ENCODE measurements around the gene ACOX3.

ACOX3 gene

GRCh38 chr4:8461086-8461485, 20.6 kb upstream of the ACOX3 start:
- Histone ChIP-seq H3K27me3 (ENCODE audit: insufficient read depth, low read length) (no peaks in the 10 kb centered on the region), H3K4me1 (ENCODE audit: insufficient read depth, low read length) (no peaks in the 10 kb centered on the region), H3K36me3 (ENCODE audit: insufficient read depth, low read length) (peaks cover 65% of the 10 kb centered on the region), H2AFZ (ENCODE audit: low read depth, low read length) (no peak overlapping the region), H3K9me3 (ENCODE audit: low read length) (no peaks in the 10 kb centered on the region), H3K4me3 (ENCODE audit: low read length) (no peak overlapping the region)

GRCh38 chr4:8459867-8460445, 19.4 kb upstream of the ACOX3 start:
- H3K36me3 ChIP-seq (ENCODE audit: insufficient read depth, low read length): peaks cover 63% of the 10 kb centered on the region
- H3K9me3 ChIP-seq (ENCODE audit: low read length): no peaks in the 10 kb centered on the region
- no peaks in the 10 kb centered on the region for H3K4me1 ChIP-seq (ENCODE audit: insufficient read depth, low read length)
- no peak overlapping the region for H3K4me3 ChIP-seq (ENCODE audit: low read length)
- H2AFZ ChIP-seq (ENCODE audit: low read depth, low read length): no peak overlapping the region
- no peaks in the 10 kb centered on the region for H3K27me3 ChIP-seq (ENCODE audit: insufficient read depth, low read length)

- Histone ChIP-seq H3K36me3 (ENCODE audit: insufficient read depth, low read length) (peaks cover 65% of the 10 kb centered on the region), H3K9me3 (ENCODE audit: low read length) (no peaks in the 10 kb centered on the region), H3K27me3 (ENCODE audit: insufficient read depth, low read length) (no peaks in the 10 kb centered on the region), H3K4me3 (ENCODE audit: low read length) (no peak overlapping the region), H3K4me1 (ENCODE audit: insufficient read depth, low read length) (no peaks in the 10 kb centered on the region), H2AFZ (ENCODE audit: low read depth, low read length) (no peak overlapping the region)
Observed at GRCh38 chr4:8457646-8458252, 17.2 kb upstream of the ACOX3 start.

GRCh38 chr4:8453957-8454356, 13.4 kb upstream of the ACOX3 start:
- no peaks in the 10 kb centered on the region for H3K4me1 ChIP-seq (ENCODE audit: insufficient read depth, low read length)

GRCh38 chr4:8451440-8452182, 11.1 kb upstream of the ACOX3 start:
- Histone ChIP-seq H3K9me3 (ENCODE audit: low read length) (no peaks in the 10 kb centered on the region), H3K36me3 (ENCODE audit: insufficient read depth, low read length) (peaks cover 62% of the 10 kb centered on the region), H3K4me3 (ENCODE audit: low read length) (no peak overlapping the region), H3K4me1 (ENCODE audit: insufficient read depth, low read length) (peaks cover 2% of the 10 kb centered on the region), H2AFZ (ENCODE audit: low read depth, low read length) (no peak overlapping the region), H3K27me3 (ENCODE audit: insufficient read depth, low read length) (no peaks in the 10 kb centered on the region)

More at GRCh38 chr4:8453957-8454356, 13.4 kb upstream of the ACOX3 start:
- Histone ChIP-seq H3K27me3 (ENCODE audit: insufficient read depth, low read length) (no peaks in the 10 kb centered on the region), H3K36me3 (ENCODE audit: insufficient read depth, low read length) (peaks cover 68% of the 10 kb centered on the region), H2AFZ (ENCODE audit: low read depth, low read length) (no peak overlapping the region), H3K9me3 (ENCODE audit: low read length) (no peaks in the 10 kb centered on the region), H3K4me3 (ENCODE audit: low read length) (no peak overlapping the region)

- no peak overlapping the region for H2AFZ ChIP-seq (ENCODE audit: low read depth, low read length)
- no peaks in the 10 kb centered on the region for H3K9me3 ChIP-seq (ENCODE audit: low read length)
- peaks cover 22% of the 10 kb centered on the region for H3K36me3 ChIP-seq (ENCODE audit: insufficient read depth, low read length)
- H3K4me3 ChIP-seq (ENCODE audit: low read length): no peak overlapping the region
- H3K27me3 ChIP-seq (ENCODE audit: insufficient read depth, low read length): no peaks in the 10 kb centered on the region
- peaks cover 34% of the 10 kb centered on the region for H3K4me1 ChIP-seq (ENCODE audit: insufficient read depth, low read length)
Observed at GRCh38 chr4:8446122-8446521, 5.6 kb upstream of the ACOX3 start.

GRCh38 chr4:8443801-8444200, 3.3 kb upstream of the ACOX3 start:
- no peak overlapping the region for H2AFZ ChIP-seq (ENCODE audit: low read depth, low read length)
- H3K4me1 ChIP-seq (ENCODE audit: insufficient read depth, low read length): peaks cover 45% of the 10 kb centered on the region
- no peak overlapping the region for H3K4me3 ChIP-seq (ENCODE audit: low read length)
- peaks cover 17% of the 10 kb centered on the region for H3K36me3 ChIP-seq (ENCODE audit: insufficient read depth, low read length)
- H3K9me3 ChIP-seq (ENCODE audit: low read length): no peaks in the 10 kb centered on the region
- H3K27me3 ChIP-seq (ENCODE audit: insufficient read depth, low read length): no peaks in the 10 kb centered on the region

- Histone ChIP-seq H3K27me3 (ENCODE audit: insufficient read depth, low read length) (no peaks in the 10 kb centered on the region), H3K9me3 (ENCODE audit: low read length) (no peaks in the 10 kb centered on the region), H3K4me3 (ENCODE audit: low read length) (peak overlapping the region; percentile 76), H3K4me1 (ENCODE audit: insufficient read depth, low read length) (peaks cover 43% of the 10 kb centered on the region), H2AFZ (ENCODE audit: low read depth, low read length) (no peak overlapping the region), H3K36me3 (ENCODE audit: insufficient read depth, low read length) (peaks cover 17% of the 10 kb centered on the region)
Observed at GRCh38 chr4:8442596-8443358, 2.3 kb upstream of the ACOX3 start.

GRCh38 chr4:8441499-8442091, 1.1 kb upstream of the ACOX3 start:
- H2AFZ ChIP-seq (ENCODE audit: low read depth, low read length): no peak overlapping the region
- H3K4me1 ChIP-seq (ENCODE audit: insufficient read depth, low read length): peaks cover 51% of the 10 kb centered on the region
- no peaks in the 10 kb centered on the region for H3K27me3 ChIP-seq (ENCODE audit: insufficient read depth, low read length)
- H3K4me3 ChIP-seq (ENCODE audit: low read length): peak overlapping the region; percentile 76
- peaks cover 6% of the 10 kb centered on the region for H3K36me3 ChIP-seq (ENCODE audit: insufficient read depth, low read length)
- H3K9me3 ChIP-seq (ENCODE audit: low read length): no peaks in the 10 kb centered on the region

- Histone ChIP-seq H3K36me3 (ENCODE audit: insufficient read depth, low read length) (no peaks in the 10 kb centered on the region), H2AFZ (ENCODE audit: low read depth, low read length) (peak overlapping the region; percentile 65), H3K4me1 (ENCODE audit: insufficient read depth, low read length) (peaks cover 39% of the 10 kb centered on the region), H3K27me3 (ENCODE audit: insufficient read depth, low read length) (no peaks in the 10 kb centered on the region), H3K4me3 (ENCODE audit: low read length) (peak overlapping the region; percentile 76), H3K9me3 (ENCODE audit: low read length) (no peaks in the 10 kb centered on the region)
Observed at GRCh38 chr4:8439914-8440491, 520 bp downstream of the ACOX3 start.

GRCh38 chr4:8439168-8439567, 1.4 kb downstream of the ACOX3 start:
- no peak overlapping the region for H2AFZ ChIP-seq (ENCODE audit: low read depth, low read length)
- H3K27me3 ChIP-seq (ENCODE audit: insufficient read depth, low read length): no peaks in the 10 kb centered on the region
- no peaks in the 10 kb centered on the region for H3K9me3 ChIP-seq (ENCODE audit: low read length)
- H3K4me3 ChIP-seq (ENCODE audit: low read length): peak overlapping the region; percentile 76
- peaks cover 39% of the 10 kb centered on the region for H3K4me1 ChIP-seq (ENCODE audit: insufficient read depth, low read length)
- no peaks in the 10 kb centered on the region for H3K36me3 ChIP-seq (ENCODE audit: insufficient read depth, low read length)

GRCh38 chr4:8438743-8439142, 1.8 kb downstream of the ACOX3 start:
- Histone ChIP-seq H3K27me3 (ENCODE audit: insufficient read depth, low read length) (no peaks in the 10 kb centered on the region), H3K4me3 (ENCODE audit: low read length) (no peak overlapping the region), H3K4me1 (ENCODE audit: insufficient read depth, low read length) (peaks cover 39% of the 10 kb centered on the region), H3K36me3 (ENCODE audit: insufficient read depth, low read length) (no peaks in the 10 kb centered on the region), H3K9me3 (ENCODE audit: low read length) (no peaks in the 10 kb centered on the region), H2AFZ (ENCODE audit: low read depth, low read length) (no peak overlapping the region)
